Islet precursor cell (in vitro differentiated cells): ENCODE results near the gene EXD3.

ENCODE experiments used
- DNase-seq: peaks from one replicate; pipeline ENCODE4 v3.0.0-alpha.2; 2018

Gene EXD3

DNA sequence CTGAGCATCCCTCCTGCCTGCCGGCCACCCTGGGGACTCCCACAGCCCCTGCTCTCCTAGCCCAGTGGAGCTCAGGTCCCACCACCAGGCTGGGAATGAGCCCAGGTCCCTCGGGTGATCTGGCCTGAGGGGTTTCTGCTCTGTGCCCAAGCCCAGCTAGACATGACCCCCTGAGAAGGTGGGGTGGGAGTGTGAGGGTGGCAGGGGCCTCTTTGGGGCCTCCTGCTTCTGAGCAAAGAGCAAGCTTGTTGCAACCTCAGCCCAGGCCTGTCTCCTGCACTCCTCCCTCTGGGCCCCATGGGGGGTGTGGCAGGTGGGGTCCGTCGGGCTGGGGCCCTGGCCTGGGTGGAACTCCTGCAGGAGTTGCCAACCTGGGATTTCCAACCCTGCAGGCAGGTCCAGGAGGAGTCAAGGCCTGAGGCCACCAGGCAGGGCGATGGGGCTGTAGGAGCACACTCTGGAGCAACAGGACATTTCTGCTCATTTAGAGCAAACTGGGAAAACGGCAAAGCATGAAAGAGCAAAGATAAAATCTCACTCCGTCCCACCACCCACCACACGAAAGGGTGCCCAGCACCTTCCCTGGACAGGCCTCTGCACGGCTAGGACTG, 109.5 kb downstream of the EXD3 start:
- peak; percentile 53 for DNase-seq

DNA sequence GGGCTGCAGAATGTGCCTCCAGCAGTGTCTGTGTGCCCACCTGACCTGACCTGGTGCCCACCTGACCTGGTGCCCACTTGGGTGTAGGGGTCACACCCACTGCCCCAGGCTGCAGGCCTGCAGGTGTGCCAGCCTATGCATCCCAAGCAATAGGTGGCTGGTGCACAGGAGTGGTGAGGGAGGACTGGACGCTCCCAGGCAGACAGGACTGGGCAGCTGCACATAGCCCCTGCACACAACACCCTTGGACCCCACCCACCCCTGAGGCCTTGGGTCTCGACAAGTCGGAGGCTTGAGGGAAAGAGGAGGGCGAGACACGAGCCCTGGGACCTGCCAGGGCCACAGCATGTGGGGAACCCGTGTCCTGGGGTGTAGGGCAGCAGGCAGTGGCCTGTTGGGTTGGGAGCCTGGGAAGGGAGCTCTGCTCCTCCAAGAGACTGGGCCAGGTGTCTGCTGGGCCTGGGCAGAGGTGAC, 110.1 kb downstream of the EXD3 start:
- peak; percentile 49 for DNase-seq

DNA sequence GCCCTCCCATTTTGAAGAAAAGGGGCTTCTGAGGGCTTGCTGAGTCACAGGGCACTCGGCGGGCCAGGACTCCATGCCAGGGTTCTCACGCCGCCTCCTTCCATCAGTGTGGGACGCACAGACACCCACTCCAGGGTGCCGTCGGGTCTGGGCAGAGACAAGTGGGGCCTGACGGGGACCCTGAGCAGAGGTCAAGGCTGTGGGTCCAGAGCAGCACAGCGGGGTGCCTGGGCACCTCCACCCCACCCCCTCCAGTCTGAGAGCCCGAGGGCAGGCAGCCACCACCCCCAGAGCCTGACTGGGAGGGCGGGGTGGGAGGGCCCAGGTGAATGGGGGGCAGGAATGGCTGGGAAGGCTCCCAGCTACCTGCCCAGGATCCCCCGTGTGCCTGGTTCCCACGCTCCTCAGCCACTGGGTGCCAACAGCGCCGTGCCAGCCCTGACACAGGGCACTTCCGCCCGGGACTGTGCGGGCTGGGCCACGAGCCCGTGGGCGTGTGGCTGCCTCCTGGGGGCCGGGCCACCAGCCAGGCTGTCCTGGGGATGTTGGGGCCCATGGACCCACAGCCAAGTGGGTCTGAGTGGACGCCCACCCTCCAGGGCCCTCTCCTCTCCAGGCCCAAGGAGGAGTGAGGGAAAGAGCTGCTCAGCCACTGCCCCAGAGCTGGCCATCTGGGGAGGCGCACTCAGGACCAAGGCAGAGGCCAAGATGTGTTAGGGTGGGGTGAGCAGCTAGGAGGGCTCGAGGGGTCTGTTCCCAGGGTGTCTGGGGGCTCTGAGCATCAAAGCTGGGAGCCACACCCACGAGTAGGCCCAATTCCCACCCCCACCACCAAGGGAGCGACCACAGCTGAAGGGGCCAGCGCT, 110.7 kb downstream of the EXD3 start:
- no peak for DNase-seq

DNA sequence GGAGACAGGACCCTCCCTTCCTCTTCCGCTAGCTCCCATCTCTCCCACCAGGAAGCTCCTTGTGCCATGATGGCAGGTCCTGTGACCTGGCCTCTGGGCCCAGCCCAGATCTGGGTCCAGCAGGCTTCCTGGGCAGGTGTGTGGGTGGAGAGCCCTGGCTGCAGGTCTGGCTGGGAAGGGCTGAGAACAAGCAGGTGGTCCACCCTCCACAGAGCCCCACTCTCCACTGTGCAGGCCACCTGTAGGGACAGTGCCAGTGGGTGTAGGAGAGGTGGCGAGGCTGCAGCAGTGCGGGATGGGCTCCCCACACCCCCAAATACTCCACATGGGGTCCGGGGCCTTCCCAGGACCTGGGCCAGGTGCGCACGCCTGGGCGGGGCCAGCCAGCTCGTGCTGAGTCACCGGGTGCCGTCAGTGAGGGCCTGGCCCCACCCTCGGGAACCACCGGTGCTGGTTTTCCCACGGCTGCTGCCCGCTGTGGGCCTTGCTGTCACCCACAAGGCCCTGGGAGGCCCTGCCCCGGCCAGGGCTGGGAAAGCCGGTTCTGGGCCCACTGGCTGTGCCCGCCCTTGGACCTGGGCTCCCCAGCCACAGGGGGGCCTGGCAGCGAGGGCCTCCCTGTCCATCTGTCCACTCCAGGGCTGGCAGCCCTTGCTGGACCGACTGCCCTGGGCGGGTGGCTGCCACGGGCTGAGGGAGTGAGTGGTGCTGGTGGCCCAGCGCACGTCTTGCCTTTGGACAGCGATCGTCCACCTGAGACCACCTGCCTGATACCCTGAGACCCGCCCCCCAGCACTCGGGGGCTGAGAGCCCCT, 111.6 kb downstream of the EXD3 start:
- DNase-seq, result peak; percentile 74

DNA sequence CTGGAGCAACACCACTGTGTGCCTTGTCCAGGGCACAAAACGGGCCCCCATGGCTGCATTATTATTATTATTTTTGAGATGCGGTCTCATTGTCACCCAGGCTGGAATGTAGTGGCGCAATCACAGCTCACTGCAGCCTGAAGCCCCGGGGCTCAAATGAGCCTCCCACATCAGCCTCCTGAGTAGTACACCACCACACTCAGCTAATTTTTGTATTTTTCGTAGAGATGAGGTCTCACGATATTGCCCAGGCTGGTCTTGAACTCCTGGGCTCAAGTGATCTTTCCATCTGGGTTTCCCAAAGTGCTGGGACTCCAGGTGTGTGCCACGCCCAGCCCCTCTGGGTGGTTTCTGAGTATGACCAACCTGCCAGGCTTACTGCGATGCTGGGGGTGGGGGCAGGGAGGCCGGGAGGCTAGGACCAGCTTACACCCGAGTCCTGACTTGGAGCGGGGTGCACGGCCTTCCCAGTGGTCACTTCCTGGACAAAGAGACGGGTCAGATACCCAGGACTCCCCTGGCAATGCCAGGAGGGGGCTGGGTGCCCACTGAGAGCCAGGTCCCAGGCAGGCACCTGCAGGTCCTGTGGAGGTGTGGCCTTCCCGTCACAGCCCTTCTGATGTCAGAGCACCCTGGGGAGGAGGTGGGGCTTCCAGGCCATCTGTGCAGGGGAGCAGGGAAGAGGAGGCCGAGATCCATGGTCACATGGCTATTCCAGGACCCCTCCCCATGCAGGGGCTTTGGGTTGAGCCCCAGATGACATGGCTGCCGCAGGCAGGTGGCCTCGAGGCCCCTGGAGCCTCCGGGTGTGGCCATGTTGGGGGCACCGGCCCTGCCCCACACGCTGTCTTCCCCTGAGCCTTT, 112.5 kb downstream of the EXD3 start:
- DNase-seq, result peak; percentile 53

DNA sequence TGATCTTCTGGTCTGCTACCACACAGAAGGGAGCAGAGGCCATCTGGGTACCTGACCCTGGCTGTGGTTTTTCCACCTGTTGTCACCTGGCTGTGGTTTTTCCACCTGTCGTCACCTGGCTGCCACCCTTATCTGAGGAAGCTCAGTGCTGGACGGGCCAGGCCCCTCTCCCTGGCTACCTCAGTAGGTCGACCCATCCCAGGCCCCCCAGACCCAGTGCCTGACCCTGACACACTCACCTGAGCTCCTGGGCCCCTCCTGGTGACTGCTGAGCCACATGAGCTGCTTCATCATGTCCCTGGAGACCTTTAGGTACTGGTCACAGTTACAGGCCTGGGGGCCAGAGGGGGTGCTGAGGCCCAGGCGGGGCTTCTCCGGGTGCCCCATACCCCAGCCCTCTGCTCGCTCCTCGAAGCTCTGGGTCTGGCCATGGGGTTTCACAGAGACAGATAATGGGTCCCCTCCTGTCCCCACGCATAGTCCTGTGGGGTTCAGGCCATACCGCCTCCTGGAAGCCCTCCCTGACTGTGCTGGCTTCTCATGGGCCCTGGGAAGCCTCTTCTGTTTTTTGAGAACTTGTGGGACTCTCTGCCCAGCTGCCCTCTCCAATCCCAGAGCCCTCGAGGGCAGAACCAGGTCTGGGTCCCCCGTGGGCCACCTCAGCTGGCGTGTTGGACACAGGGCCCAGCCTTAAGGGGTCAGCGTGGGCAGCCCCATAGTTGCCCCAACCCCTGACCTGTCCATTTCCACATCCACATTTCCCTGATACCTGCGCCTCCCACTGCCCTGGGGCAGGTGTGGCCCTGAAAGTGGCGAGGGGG, 113.4 kb downstream of the EXD3 start:
- DNase-seq, result no peak

DNA sequence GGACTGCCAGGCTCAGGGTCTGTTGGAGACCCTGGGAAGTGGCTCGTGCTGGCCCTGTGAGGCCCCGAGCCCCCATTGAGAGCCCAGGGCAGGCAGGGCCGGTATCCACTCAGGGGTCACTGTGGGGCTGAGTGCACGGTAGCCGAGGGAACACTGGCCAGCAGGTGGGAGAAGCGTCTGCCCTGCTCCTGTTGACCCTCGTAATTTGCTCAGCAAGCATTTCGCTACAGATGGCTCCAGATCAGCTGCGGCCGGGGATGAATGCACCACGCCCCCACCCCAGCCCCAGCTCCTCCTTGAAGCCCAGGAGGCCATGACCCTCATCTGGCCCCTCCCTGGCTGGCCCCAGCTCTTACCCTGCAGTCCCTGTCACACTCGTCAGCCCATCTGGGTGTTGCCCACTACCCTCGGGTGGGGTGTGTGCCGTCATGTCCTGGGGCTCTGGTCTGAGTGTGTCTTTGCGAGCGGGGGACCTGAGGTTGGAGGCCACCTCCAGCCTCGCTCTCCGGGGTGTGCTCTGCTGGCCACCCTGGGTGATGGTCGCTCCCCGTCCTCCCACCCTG, 114.8 kb downstream of the EXD3 start:
- DNase-seq, result peak; percentile 56

DNA sequence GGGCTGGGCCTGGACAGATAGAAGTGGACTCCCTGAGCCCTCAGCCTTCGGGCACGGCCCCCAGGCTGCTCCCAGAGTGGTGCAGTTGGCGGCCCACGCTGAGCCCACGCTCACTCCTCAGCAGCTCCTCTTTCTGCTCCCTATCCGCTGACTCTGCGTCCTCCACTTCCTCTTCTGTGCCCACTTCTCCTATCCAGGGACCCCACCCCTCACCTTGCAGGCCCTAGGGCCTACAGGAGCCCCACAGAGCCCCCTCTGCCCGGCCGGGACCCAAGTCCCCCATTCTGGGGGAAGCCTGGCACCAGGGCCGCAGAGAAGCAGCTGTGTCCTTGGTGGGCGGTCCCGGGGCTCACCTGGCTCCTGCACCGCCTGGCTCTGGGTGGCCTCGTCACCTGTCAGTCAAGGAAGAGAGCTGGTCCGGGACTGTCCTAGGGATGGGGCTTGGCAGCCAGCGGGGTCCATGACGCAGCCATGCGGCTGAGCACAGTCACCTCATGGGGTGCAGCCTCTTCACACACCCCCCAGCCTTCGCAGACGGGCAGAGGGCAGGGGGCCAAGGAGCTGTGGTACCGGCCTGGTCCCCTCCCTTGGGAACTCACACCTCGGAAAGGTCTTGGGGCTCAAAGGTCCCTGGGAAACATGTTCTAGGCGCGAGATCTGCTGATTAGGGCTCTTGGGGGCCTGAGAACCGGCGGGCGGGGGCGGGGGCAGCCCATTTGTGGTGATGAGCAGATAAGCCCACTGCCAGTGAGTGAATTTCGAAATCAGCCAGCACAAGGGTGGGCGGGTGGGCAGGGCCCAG, 115.5 kb downstream of the EXD3 start:
- DNase-seq, result peak; percentile 56

DNA sequence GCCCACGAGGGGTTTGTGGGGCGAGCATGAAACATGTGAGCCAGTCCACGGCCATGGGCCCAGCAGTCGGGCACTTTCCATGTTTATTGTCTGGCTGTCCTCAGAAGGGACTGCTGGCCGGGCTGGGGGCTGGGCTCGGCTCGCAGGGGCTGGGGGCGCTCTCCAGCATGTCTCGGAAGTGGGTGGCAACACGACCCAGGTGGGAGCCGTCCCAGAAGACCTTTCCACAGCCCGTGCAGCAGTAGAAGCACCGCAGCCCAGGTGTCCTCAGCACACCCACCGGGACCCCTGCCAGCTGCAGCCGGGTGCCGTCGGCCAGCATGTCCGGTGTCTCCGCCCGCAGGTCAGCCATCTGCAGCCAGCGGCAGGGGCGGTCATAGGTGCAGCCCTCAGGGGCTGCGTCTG, 116.1 kb downstream of the EXD3 start:
- DNase-seq, result peak; percentile 55

DNA sequence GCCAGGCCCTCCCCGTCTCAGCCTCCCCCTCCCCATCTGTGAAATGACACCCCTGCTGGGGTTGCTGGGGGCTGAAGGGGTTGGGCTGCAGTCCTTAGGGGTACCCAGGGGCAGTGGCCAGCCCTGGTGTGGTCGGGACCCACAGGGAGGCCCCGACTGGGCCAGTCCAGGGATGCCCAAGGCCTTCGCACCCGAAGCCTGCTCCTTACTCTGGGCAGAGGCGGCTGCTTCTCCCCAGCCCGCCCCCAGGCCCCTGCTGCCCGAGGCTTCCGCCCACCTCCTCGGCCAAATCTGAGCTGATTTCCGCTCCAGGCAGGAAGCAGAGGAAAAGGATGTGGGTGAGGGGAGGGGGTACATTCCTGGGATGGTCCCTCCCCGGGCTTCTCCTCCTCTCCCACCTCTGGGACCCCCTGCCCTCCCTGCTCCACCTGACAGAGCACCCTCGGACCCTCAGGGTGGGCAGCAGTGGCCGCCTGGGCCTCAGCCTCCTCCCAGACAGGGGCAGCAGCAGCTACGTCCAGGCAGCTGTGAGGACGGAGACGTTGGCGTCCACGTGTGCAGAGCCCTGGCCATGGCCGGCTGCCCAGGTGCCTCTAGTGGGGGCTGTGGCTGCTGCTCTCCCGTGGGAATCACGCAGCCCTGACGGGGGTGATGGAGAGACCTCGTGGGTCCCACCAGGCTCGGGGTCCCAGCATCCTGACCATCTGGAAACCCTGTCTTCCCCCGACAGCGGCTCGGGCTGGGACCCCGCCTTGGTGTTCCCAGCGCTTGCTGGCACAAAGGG, 116.7 kb downstream of the EXD3 start:
- peak; percentile 54 for DNase-seq

DNA sequence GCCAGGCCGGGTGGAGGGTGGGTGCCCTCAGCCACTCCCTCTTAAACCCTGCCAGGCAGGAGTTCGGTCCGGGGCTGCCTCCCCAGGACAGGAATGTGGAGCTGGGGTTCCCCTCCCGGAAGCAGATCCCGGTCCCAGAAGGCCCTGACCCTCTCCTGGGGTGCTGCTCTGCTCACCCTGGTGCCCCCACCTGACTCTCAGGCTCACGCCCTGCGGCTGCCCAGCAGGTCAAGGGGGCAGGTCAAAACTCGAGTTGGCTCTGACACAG, 117.2 kb downstream of the EXD3 start:
- DNase-seq, result no peak

DNA sequence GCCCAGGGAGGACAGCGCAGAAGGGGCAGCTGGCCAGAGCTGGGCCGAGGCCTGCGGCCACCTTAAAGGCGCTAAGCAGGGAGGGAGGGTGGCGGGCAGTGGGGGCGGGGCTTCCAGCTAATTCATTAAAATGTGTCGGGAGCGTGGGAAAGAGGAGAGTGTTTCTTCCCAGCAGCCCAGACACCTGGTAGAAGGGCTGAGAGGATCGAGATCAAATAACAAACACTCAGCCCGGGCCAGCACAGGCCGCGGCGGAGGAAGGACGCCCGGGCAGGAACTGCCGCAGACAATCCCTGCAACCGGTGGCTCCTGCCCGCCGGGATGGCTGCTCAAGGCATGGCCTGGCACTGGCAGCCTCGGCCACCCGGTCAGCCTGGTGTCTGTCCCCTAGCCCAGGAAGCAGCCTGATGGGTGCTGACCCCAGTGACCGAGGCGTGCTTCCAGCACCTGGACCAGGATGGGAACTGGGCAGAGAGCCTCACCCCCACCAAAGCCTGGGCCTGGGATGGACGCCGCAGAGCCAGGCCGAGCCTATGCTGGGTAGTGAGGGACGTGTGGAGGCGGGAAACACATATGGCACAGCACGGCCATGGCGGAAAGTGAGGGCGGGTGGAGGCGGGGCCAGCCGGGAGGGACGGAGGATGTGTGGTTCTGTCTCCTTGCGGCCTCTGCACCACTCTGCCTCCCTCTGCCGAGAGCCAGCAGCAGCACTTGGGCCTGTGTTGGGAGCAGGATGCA, 117.7 kb downstream of the EXD3 start:
- DNase-seq, result peak; percentile 72

DNA sequence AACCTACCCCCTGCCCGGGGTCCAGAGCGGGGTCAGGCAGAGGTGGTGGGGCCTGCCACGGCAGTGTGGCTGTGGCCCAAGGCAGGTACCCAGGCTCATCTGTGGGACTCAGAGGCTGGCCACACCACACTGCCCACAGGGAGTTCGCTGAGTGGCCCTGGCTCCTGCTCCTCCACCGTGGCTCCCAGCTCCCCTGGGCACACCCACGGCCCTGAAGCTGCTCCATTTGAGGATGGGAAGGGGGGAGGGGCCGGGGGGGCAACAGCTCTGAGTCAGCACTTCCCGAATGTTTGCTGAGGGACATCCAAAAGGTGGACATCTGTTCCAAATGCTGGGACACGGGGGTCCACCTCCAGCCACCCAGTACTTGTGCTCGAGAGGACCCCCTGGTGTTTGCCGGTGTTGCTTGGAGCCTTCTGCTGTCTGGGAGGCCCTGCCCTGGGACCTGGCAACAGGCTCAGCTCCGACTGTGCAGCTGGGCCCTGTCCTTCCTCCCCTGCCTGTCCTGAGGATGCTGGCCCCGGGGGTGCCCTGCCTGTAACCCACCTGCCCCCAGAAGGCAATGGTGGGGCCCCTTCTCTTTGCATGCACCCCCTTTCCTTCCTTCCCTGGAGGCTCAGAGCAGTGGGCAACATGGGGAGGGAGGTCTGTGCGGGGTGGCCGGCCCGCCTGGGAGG, 118.4 kb downstream of the EXD3 start:
- DNase-seq, result peak; percentile 64

DNA sequence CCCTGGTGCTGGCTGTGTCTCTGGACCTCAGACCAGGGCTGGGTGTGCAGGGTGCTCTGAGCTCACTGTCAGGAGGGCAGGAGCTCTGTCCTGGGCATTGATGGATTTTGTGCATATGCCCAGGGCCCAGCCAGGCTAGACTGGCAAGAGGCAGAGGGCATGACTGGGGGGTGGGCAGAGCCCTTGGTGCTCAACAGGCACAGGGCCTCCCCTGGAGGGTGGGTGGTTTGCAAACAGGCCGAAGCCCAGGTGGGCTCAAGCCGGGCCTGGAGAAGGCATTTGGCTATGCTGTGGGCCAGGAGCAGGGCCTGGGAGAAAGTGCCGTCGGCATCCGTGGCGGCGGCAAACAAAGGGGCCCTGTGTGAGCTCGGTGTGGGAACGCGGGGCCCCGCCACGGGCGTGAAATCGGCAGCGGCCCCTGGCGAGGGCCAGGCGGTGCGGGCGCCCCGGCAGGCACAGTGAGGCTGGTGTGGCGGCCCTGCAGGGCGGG, 119.0 kb downstream of the EXD3 start:
- no peak for DNase-seq

DNA sequence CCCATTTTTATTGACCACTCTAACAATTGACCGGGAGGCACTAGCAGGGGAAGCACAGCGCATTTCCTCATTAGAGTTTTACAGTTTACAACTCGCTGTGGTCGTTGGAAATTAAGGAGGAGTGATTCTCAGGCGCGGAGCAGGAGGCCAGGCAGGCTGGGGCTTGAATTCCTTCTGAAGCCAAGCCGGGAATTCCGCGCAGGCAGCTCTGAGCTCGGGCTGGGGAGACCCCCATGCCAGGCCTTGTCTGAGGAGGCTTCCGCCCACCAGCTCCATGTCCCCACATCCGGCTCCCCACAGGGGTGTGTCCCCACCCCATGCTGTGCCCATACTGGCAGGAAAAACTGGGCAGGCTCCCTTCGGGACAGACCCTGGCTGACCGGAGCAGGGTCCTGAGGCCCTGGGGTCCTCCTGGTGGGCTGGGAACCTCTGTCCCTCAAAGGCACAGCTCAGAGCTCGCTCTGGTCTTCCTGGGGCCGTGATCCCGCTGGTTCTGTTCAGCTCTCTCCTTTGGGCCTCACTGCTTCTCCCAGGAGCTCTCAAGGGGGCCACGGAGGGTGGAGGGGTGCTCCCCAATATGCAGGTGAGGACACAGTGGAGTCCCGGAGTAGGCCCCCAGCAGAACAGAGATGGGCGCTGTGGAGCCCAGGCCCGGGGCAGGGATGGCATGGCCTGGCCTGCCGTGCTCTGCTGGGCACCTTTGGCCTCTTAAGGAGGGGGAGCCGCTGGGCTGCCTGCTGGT, 119.6 kb downstream of the EXD3 start:
- DNase-seq, result peak; percentile 58

DNA sequence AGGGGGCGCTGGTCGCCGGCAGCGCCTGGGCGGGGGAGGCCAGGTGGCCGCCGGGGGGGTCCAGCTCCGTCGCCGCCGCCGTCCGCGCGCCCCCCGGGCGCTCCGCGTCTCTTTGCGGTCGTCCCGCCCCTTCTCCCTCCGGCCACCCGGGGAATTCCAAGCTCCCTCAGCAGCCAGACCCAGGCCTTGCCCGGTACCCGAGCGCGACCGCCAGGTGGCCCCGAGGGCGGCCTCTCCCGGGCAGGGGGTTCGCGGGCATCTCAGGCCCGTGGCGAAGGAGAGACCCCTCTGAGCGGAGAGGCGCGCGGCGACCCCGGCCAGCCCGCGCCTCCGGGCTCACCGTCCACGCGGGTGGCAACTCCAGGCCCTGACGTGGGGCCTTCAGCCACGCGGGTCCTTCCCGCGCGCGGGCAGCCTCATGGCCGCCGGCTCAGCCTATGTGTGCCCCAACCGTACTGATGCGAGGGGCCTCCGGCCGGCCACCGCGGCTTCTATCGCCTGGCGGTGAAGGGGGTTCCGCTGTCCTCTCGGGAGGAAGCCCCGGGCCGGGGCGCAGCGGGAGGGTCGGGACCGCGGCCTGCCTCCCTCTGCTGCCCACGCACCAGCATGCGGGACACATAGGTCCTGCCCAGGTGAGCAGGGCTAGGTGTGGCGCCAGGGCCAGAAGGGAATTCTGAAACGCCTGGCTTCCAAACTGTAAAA, 120.4 kb downstream of the EXD3 start:
- DNase-seq, result peak; percentile 85

DNA sequence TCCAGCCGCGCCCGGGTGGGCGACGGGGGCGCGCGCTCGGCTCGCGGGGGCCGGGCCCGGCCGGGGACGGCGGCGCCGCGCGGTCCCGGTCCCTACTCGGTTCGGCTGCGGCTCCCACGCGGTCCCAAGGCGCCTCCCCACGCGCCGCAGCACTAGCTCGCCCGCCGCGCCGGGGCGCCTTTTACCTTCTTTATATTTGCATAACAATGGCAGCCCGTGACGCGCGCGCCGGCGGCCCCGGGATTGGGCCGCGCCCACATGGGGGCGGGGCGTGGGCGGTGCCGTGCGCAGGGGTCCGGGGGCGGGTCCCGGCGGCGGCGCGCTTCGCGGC, 120.9 kb downstream of the EXD3 start, which contains the start of gene NRARP:
Gene NRARP (minus strand): TSS at position 154 of the 331 bp plus-strand sequence. CDS start 343 bp downstream, outside the sequence.
- peak; percentile 90 for DNase-seq
